CD4-positive, alpha-beta T cell treated with Interleukin-6 at 100 ng/mL for 8 hours (primary cell): ENCODE results near the gene TCAP.
"Not testable (repeated sequence)": the region's sequence is repeated elsewhere in the genome, so short reads cannot be mapped to it uniquely, and the experiment has no call there.

Experiments used
- DNase-seq: peaks from one replicate; pipeline ENCODE4 v3.0.0-alpha.2; 2020; ENCODE audit warnings: mixed read lengths, low spot score

Gene TCAP

DNA sequence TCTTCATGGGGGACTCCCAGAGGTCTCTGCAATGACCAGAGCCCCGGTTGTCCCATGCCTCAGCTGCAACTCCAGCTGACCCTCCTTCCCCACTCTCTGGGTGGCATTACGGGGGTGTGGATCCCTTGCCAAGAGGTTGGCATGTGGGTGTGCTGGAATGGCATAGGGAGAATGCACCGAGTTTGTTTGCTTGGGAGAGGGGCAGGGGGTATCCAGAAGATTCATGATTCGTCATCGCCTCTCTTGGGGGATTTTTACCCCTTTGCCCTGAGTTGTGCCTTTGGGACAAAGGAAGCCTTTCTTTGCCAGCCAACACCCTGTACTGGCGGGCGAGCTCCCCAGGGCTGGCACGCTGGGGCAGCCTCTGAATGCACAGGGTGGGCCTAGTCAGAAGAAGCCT is 41.2 kb downstream of the TCAP start:
- no peak for DNase-seq

DNA sequence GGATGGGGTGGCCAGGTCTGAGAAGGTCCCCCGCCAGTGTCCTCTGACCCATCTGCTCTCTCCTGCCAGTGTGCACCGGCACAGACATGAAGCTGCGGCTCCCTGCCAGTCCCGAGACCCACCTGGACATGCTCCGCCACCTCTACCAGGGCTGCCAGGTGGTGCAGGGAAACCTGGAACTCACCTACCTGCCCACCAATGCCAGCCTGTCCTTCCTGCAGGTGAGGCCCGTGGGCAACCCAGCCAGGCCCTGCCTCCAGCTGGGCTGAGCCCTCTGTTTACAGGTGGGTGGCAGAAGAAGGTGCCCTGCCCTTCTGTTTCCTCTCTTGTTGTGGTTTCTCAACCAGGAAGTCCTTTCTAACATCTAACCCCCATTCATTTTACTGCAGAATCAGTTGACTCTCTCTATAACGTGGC is 41.8 kb downstream of the TCAP start:
- DNase-seq = peak; percentile 25

DNA sequence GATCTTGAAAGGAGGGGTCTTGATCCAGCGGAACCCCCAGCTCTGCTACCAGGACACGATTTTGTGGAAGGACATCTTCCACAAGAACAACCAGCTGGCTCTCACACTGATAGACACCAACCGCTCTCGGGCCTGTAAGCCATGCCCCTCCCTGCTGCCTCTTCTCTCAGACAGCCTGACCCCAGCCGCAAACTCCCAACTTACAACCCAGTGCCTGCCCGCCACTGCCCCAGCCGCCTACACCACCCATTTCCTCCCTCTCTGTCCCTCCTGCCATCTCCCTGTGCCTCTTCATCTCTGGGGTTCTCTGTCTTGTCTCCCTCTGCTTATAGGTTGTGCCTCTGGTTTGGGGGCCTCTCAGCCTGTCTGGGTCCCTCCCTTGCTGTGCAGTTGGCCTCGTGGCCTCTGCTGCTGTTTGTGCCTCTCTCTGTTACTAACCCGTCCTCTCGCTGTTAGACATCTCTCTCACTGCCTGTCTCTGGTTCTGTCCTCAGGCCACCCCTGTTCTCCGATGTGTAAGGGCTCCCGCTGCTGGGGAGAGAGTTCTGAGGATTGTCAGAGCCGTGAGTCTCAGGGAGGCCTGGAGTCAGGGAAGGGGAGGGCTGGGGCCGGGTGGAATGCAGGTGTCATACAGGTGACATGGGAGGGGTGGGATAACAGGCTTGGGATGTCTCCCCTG is 44.3 kb downstream of the TCAP start:
- DNase-seq = no peak

DNA sequence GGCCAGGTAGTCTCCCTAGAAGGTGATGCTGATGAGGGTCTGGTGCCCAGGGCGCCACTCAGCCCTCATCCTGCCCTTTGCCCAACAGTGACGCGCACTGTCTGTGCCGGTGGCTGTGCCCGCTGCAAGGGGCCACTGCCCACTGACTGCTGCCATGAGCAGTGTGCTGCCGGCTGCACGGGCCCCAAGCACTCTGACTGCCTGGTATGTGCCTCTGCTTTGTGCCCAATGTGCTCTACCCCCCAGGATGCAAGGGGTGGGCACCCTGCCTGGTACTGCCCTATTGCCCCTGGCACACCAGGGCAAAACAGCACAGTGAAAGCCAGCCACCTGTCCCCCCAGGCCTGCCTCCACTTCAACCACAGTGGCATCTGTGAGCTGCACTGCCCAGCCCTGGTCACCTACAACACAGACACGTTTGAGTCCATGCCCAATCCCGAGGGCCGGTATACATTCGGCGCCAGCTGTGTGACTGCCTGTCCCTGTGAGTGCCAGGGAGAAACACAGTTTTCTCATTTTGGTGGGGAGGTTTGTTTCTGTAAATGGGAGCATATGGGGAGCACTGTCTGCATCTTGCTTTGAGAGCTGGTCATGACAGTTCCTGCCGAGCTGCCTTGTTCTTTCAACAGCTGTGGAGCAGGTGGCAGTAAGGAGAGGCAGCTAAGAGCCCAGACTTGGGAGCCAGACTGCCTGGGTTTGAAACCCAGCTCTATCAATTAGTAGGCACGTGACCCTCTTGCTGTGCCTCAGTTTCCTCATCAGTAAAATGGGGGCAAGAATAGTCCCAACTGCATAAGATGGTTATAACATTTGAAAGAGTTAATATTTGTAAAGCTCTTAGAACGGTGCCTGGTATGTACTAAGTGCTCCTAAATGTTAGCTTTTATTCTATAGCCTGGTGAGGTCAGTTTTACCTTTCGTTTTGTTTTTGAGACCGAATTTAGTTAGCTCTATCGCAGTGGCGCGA is 45.1 kb downstream of the TCAP start:
- no peak for DNase-seq

DNA sequence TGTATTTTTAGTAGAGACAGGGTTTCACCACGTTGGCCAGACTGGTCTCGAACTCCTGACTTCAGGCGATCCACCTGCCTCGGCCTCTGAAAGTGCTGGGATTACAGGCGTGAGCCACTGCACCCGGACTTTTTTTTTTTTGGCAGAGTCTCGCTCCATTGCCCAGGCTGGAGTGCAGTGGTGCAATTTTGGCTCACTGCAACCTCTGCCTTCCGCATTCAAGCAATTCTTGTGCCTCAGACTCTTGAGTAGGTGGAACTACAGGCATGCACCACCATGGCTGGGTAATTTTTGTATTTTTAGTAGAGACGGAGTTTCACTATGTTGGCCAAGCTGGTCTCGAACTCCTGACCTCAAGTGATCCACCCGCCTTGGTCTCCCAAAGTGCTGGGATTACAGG is 45.9 kb downstream of the TCAP start:
- not testable (repeated sequence) for DNase-seq

DNA sequence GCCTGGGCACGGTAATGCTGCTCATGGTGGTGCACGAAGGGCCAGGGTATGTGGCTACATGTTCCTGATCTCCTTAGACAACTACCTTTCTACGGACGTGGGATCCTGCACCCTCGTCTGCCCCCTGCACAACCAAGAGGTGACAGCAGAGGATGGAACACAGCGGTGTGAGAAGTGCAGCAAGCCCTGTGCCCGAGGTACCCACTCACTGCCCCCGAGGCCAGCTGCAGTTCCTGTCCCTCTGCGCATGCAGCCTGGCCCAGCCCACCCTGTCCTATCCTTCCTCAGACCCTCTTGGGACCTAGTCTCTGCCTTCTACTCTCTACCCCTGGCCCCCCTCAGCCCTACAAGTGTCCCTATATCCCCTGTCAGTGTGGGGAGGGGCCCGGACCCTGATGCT is 46.7 kb downstream of the TCAP start:
- DNase-seq = no peak

DNA sequence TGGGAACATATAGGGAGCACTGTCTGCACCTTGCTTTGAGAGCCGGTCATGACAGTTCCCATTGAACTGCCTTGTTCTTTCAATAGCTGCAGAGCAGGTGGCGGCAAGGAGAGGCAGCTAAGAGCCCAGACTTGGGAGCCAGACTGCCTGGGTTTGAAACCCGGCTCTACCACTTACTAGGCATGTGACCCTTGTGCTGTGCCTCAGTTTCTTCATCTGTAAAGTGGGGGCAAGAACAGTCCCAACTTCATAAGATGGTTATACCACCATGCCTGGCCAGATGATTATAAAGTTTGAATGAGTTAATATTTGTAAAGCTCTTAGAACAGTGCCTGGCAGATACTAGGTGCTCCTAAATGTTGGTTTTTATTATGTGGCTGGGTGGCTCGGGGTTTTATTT is 49.1 kb downstream of the TCAP start:
- no peak for DNase-seq

DNA sequence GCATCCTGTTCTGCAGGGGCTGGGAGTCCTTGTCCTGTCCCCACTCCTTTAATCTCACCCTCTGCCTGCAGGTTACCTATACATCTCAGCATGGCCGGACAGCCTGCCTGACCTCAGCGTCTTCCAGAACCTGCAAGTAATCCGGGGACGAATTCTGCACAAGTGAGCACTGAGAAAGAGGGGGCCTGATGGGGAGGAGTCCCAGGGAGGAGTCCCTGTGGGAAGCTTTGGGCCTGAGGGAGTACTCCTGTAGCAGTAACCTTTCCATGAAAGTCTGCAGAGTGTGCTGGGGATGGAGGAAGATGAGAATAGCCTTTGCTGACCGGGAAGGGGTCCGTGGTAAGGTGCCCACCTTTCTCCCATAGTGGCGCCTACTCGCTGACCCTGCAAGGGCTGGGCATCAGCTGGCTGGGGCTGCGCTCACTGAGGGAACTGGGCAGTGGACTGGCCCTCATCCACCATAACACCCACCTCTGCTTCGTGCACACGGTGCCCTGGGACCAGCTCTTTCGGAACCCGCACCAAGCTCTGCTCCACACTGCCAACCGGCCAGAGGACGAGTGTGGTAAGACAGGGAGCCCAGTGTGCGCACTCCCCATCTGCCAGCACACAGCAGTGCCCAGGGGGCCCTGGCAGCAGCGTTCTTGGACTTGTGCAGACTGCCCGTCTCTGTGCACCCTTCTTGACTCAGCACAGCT is 50.4 kb downstream of the TCAP start:
- DNase-seq = no peak
